Activated naive CD8-positive, alpha-beta T cell treated with anti-CD3 and anti-CD28 coated beads for 36 hours (primary cell): ENCODE results near the gene VPS37B. TPM values are rescaled to one million over a fixed set of nuclear protein-coding genes. Genes with fewer than 3 reads are reported as not detected.
"Not testable (repeated sequence)": the region's sequence is repeated elsewhere in the genome, so short reads cannot be mapped to it uniquely, and the experiment has no call there.

Source experiments
- DNase-seq: peaks from one replicate; pipeline ENCODE4 v3.0.0; 2021
- H3K27ac Mint-ChIP-seq: one replicate; pipeline ENCODE4 v1.8.0; 2022; ENCODE audit warnings: mild to moderate bottlenecking, moderate library complexity, mixed read lengths
- H3K27me3 Mint-ChIP-seq: one replicate; pipeline ENCODE4 v1.8.0; 2022; ENCODE audit warnings: mild to moderate bottlenecking, mixed read lengths
- H3K36me3 Mint-ChIP-seq: one replicate; pipeline ENCODE4 v1.8.0; 2021; ENCODE audit warnings: mild to moderate bottlenecking, mixed read lengths
- H3K4me1 Mint-ChIP-seq: one replicate; pipeline ENCODE4 v1.8.0; 2021; ENCODE audit warnings: mixed read lengths
- H3K4me3 Mint-ChIP-seq: one replicate; pipeline ENCODE4 v1.8.0; 2022; ENCODE audit warnings: mild to moderate bottlenecking, moderate library complexity, mixed read lengths
- H3K9me3 Mint-ChIP-seq: one replicate; pipeline ENCODE4 v1.8.0; 2022; ENCODE audit warnings: mixed read lengths
- total RNA-seq, 2 experiments: library from RNA; stranded (reverse); gene quantifications; one replicate each; pipeline ENCODE4 v1.2.3, GENCODE V29; 2021

The VPS37B gene
- total RNA-seq, 2 experiments from 2014 or later, result 27.0 to 28.2 TPM

DNA sequence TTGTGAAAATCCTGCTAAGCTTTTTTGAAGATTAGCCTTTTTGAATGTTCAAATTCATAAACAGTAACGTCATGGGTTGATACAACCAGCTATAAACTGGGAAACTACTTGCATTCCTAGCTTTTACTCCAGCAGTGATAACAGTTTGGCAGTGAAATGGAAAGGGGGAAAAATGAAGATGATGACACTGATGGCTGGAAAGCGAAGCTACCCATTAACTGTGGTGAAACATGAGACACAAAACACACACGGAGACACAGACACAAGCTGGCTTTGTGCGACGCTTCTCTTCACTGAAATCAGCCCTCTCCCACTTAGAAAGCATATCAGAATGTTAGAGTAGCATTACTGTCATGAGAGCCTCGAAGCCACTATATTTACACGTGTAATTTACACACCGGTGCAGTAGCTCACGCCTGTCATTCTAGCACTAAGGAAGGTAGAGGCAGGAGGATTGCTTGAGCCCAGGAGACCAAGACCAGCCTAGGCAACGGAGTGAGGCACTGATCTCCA lies 15.7 kb downstream of the VPS37B start:
- H3K27ac Mint-ChIP-seq, result peak overlapping the region; percentile 13
- peaks cover 5% of the 10 kb centered on the region for H3K9me3 Mint-ChIP-seq
- no peaks in the 10 kb centered on the region for H3K27me3 Mint-ChIP-seq
- DNase-seq, result no peak
- H3K4me3 Mint-ChIP-seq, result no peak overlapping the region
- H3K4me1 Mint-ChIP-seq, result peaks cover 97% of the 10 kb centered on the region
- peaks cover 58% of the 10 kb centered on the region for H3K36me3 Mint-ChIP-seq

DNA sequence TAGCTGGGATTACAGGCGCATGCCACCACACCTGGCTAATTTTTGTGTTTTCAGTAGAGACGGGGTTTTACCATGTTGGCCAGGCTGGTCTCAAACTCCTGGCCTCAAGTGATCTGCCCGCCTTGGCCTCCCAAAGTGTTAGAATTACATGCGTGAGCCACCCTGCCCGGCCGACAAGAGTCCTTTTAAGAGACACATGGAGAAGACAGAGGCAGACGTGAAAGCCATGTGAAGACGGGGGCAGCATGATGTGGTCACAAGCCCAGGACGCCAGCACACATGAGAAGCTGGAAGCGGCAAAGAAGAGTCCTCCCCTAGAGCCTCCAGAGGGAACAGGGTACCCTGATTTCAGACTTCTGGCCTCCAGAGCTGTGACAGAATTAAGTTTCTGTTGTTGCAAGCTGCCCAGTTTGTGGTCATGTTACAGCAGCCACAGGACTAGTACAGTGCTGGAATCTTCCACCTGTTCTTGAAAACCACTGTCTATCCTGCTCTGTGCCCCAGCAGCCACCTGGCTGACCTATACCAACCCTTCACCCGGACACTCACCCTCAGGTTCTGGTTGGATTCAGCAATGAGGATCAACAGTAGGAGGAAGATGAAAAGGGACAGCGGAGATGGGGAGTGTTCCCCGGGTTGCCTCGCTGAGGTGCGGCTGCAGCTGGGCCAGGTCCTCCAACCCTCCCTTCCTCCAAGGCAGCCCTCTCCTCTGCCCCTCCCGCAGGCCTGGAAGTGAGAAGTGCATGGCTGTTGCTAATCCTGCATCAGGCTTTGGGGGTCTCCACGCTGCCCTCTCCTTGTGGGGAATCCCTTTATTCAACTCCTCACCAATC lies 16.9 kb downstream of the VPS37B start:
- H3K4me3 Mint-ChIP-seq, result peak overlapping the region; percentile 34
- H3K4me1 Mint-ChIP-seq, result peaks cover 92% of the 10 kb centered on the region
- peaks cover 5% of the 10 kb centered on the region for H3K9me3 Mint-ChIP-seq
- peaks cover 51% of the 10 kb centered on the region for H3K36me3 Mint-ChIP-seq
- H3K27me3 Mint-ChIP-seq, result no peaks in the 10 kb centered on the region
- no peak for DNase-seq
- peak overlapping the region; percentile 62 for H3K27ac Mint-ChIP-seq

DNA sequence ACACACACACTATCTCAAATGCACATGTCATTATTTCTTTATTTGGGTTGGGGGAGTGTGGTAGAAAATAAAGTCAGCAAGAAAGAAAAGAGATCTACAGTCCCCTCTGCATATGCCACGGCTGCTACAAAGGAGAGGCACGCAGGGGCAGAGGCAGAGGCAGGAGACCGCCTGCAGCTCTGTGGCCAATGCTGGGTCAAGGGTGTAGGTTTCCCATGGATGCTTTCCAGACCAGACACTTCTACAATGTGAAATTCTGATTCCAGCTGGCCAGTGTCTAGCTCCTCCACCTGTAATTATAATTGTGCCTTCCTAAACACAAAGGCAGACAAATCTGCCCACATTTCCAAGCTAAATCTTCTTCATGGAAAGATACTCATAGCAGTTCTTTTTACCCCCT lies 19.2 kb downstream of the VPS37B start:
- H3K27me3 Mint-ChIP-seq, result no peaks in the 10 kb centered on the region
- peaks cover 42% of the 10 kb centered on the region for H3K36me3 Mint-ChIP-seq
- no peaks in the 10 kb centered on the region for H3K9me3 Mint-ChIP-seq
- peak overlapping the region; percentile 77 for H3K27ac Mint-ChIP-seq
- H3K4me3 Mint-ChIP-seq, result no peak overlapping the region
- peaks cover 93% of the 10 kb centered on the region for H3K4me1 Mint-ChIP-seq
- DNase-seq, result no peak

DNA sequence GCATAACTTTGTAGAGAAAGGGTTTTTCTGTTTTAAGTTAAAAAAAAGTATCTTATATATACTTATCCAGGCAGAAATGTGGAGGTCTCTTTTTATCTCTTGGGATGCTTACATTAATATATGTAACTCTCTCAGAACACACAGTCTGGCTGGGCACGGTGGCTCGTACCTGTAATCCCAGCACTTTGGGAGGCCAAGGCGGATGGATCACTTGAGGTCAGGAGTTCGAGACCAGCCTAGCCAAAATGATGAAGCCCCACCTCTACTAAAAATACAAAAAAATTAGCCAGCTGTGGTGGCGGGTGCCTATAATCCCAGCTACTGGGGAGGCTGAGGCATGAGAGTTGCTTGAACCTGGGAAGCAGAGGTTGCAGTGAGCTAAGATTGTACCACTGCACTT lies 19.6 kb downstream of the VPS37B start:
- H3K36me3 Mint-ChIP-seq, result peaks cover 42% of the 10 kb centered on the region
- peaks cover 95% of the 10 kb centered on the region for H3K4me1 Mint-ChIP-seq
- not testable (repeated sequence) for DNase-seq, H3K4me3 Mint-ChIP-seq, H3K9me3 Mint-ChIP-seq, H3K27me3 Mint-ChIP-seq
- peak overlapping the region; percentile 77 for H3K27ac Mint-ChIP-seq

DNA sequence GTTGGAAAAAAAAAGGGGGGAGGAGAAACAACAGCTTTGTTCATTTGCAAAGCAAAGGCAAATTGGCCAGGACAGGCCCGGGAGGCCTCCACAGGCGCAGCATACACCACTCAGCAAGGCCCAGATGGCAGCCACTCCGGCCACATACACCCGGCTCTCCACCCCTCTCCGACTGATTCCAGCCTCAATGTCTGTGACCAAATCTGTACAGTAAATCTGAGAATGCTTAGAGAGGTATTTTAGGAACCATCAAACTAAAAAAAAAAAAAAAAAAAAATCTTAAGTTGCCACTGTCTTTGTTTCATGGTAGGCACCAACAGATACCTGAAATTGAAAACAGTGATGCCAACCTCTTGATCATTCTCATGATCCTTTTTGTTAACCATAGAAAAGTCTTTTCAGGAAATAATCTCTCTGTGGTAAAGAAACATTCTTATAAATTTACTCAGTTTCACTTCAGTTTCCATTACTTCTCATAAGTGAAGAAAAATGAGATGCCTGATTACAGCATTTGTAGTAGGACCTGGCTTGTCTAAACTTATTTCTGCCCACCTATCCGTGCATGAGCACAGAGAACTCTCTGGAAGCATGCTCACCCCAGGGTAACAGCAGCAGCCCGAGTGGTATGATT lies 20.2 kb downstream of the VPS37B start:
- Mint-ChIP-seq H3K27me3 (no peaks in the 10 kb centered on the region), H3K4me3 (peak overlapping the region; percentile 19), H3K4me1 (peaks cover 95% of the 10 kb centered on the region), H3K9me3 (no peaks in the 10 kb centered on the region), H3K27ac (peak overlapping the region; percentile 77), H3K36me3 (peaks cover 38% of the 10 kb centered on the region)
- no peak for DNase-seq

DNA sequence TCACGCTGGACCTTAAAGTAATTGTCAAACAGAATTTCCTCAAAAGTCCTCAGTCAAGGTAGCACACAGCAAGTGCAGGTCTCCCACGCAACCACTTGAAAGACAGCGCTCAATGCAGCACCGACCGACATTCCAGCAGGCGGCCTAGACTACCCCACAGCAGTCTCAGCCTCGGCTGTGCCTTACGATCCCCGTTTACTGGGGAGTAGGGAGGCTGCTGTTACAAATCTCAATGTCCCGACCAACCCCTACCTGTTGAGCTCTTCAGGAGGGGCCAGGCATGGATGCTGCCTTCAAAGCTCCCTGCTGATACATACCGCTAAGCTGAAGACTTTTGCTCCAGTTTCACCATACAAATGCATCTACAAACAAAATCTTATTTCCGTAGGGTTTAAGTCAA lies 21.8 kb downstream of the VPS37B start:
- Mint-ChIP-seq H3K36me3 (peaks cover 36% of the 10 kb centered on the region), H3K27me3 (no peaks in the 10 kb centered on the region), H3K4me1 (peaks cover 81% of the 10 kb centered on the region), H3K9me3 (no peaks in the 10 kb centered on the region), H3K27ac (peak overlapping the region; percentile 4), H3K4me3 (peak overlapping the region; percentile 14)
- peak; percentile 65 for DNase-seq

DNA sequence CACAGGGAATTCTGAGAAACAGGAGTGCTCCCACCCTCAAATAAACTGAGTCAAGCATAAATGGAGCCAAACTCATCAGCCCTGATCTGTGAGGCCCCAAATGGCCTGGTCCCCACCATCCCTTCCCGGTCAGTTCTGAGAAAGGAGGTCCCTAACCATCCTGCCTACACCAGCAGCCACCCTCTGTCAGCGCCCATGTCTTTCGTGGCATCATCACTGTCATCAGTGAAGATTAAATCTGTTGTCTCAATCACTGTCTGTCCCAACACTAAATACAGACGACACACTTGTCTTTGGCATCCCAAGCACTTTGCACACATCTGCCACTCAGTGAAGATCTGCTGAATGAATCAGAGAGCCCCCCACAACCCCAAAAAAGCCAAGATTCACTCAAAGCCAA lies 22.4 kb downstream of the VPS37B start:
- DNase-seq, result no peak
- peak overlapping the region; percentile 14 for H3K4me3 Mint-ChIP-seq
- H3K27me3 Mint-ChIP-seq, result no peaks in the 10 kb centered on the region
- peaks cover 36% of the 10 kb centered on the region for H3K36me3 Mint-ChIP-seq
- peak overlapping the region; percentile 4 for H3K27ac Mint-ChIP-seq
- no peaks in the 10 kb centered on the region for H3K9me3 Mint-ChIP-seq
- H3K4me1 Mint-ChIP-seq, result peaks cover 80% of the 10 kb centered on the region

DNA sequence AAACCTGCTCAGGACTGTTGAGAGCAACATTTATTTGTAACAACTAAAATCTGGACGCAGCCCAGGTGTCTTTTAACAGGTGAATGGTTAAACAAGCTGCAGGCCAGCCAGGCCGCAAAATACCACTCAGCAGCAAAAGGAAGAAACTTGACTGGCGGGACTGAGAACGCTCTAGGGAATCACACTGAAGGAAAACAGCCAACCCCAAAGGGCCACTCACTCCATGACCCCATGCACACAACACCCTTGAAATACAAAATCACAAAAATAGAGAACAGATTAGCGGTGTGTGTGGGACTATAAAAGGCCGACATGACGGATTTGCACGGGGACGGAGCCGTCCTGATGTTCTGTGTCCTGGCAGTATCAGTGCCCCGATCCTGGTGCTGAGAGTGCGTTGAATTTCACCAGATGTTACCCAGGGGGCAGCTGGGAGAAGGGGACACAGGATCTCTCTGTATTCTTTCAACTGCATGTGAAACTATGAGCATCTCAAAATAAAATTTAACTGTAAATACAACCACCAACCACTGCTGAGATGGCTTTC lies 23.0 kb downstream of the VPS37B start:
- Mint-ChIP-seq H3K4me3 (no peak overlapping the region), H3K4me1 (peaks cover 74% of the 10 kb centered on the region), H3K27me3 (no peaks in the 10 kb centered on the region), H3K27ac (peak overlapping the region; percentile 76), H3K36me3 (peaks cover 33% of the 10 kb centered on the region), H3K9me3 (no peaks in the 10 kb centered on the region)
- DNase-seq, result no peak

DNA sequence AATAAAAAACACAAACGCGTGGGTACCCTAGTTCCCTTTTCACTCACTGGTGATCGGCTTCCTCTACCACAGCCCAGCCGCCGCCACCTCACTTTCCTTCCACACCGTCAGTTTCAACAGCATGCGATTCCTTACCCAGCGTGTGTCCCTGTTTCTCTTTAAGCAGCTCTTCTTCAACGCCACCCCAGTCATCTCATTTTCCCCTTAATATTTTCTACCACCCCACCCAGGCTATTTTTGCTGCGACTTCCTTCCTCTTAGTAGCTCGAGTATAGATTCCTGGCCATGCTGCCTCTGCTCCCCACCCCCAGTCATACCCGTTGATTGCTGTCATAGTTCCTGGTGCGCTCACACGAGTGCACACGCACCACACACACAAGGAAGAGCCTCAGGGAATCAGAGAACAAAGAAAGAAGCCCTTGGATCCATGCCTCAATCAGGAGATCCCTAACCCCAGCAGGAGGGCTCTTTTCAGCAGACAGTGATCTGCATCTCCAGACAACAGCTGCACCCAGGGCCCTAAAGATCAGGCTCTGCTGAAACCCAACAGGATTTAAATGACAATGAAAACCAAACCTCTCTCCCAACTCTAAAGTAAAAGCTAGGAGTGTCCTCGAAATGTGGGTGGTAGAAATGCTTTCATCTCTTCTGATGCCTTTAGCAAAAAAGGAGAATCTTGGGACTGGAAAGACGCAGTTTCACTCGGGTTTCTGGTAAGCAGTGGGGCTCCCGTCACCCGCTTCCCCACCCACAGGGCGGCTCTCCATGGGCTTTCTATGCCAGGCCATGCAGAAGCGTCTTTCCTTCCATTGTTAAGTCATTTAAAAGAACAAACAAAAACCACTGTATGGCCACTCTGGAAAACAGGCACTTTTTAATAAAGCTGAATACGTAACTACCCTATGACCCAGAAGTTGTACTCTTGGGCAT lies 23.8 kb downstream of the VPS37B start:
- peak; percentile 77 for DNase-seq
- Mint-ChIP-seq H3K9me3 (no peaks in the 10 kb centered on the region), H3K27me3 (no peaks in the 10 kb centered on the region), H3K4me3 (peak overlapping the region; percentile 63), H3K27ac (peak overlapping the region; percentile 76), H3K4me1 (peaks cover 67% of the 10 kb centered on the region), H3K36me3 (peaks cover 29% of the 10 kb centered on the region)

DNA sequence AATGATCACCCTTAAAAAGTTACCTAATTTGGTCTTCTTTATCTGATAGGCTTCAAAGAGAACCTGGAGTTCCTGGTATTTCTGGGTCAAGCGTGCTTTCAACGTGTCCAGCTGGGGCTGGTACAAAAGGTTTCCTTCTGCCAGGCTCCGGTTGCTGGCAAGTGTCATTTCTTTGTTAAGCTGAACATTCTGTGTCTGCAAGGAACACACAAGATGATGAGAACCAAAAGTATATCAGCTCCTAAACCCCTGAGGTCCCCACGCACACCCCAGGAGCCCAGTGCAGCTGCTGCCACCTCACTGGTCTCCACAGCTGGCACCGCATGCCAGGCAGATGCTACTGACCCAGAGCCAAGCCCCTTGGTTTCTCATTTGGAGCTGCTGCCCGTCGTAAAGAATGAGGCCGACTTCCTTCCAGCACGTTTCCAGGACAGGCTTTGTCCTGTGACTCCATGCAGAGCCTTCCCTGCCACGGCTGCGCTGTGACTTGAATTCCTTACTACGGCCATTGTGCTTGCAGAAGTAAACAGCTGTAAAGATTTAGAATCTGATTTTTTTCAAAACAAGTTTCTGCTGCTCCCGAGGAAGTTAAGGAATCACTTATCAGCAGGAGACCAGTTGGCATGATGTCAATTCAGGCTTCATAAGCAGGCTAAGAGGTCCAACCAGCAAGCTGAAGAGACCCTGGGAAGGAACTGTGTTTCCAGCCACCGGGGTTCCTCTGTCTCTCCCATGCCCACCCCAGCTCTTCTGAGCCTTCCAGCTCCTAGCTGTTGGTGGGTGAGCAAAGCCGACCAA lies 24.9 kb downstream of the VPS37B start:
- Mint-ChIP-seq H3K27ac (peak overlapping the region; percentile 76), H3K36me3 (peaks cover 28% of the 10 kb centered on the region), H3K27me3 (no peaks in the 10 kb centered on the region), H3K4me1 (peaks cover 56% of the 10 kb centered on the region), H3K4me3 (peak overlapping the region; percentile 63), H3K9me3 (no peaks in the 10 kb centered on the region)
- DNase-seq, result no peak

DNA sequence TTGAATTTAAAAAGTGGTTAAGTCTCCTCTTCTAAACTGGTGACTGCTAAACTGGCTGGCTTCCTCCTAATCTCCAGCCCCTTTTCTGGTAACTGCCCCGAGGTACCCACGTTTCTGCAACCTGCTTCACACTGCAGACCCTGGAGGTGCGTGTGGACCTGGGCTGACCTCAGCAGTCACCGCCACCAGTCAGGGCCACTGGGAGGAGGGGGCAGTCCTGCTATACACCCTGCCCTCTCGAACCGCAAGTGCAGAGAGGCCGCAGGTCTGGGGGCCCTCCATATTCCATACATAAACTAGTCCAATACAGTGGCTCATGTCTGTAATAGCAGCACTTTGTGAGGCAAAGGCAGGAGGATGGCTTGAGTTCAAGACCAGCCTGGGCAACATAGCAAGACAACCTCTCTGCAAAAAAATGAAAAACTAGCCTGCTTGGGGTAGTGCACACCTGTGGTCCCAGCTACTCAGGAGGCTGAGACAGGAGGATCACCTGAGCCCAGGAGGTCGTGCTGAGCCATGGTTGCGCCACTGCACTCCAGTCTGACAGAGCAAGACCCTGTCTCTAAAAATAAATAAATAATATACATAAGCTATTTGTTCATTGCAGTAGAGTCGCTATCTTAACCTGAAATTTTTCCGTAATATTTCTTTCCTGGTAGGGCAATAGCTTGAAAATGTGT lies 25.6 kb downstream of the VPS37B start:
- peak overlapping the region; percentile 16 for H3K27ac Mint-ChIP-seq
- no peak overlapping the region for H3K4me3 Mint-ChIP-seq
- peaks cover 28% of the 10 kb centered on the region for H3K36me3 Mint-ChIP-seq
- no peak for DNase-seq
- H3K9me3 Mint-ChIP-seq, result no peaks in the 10 kb centered on the region
- H3K27me3 Mint-ChIP-seq, result no peaks in the 10 kb centered on the region
- peaks cover 49% of the 10 kb centered on the region for H3K4me1 Mint-ChIP-seq

DNA sequence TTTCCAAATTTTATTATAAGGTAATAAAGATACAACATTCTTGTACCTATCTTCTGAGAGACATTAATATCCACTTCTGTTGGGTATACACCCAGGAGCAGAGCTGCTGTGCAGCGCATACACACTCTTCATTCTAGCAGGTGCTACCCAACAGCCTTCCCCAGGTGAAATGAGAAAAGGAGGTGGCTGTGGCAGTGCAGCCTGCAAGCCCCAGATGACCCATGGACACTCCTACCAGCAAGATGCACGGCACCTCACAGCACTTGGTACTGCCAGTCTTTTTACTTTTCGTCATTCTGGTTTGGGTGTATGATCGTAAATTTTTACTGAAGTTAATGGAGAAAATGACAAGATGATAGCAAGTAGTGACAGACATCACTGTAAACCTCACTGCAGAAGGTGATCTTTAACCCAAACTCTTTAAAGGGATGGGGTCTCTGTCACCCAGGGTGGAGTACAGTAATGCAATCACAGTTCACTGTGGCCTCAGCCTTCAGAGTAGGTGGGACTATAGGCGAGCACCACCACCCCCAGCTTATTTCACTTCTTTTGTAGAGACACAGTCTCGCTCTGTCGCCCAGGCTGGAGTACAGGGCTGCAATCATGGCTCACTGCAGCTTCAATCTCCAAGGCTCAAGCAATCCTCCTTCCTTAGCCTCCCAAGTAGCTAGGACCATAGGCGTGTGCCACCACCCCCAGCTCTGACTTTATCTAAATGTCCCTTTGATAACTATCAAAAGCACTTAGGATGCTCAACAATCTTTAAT lies 26.5 kb downstream of the VPS37B start:
- H3K36me3 Mint-ChIP-seq, result peaks cover 28% of the 10 kb centered on the region
- no peak overlapping the region for H3K4me3 Mint-ChIP-seq
- DNase-seq, result no peak
- no peaks in the 10 kb centered on the region for H3K9me3 Mint-ChIP-seq
- peaks cover 44% of the 10 kb centered on the region for H3K4me1 Mint-ChIP-seq
- H3K27ac Mint-ChIP-seq, result no peak overlapping the region
- H3K27me3 Mint-ChIP-seq, result no peaks in the 10 kb centered on the region
